Progenitor cell of endocrine pancreas (in vitro differentiated cells): ENCODE results near the gene GPR55. TPM values are rescaled to one million over a fixed set of nuclear protein-coding genes. Genes with fewer than 3 reads are reported as not detected.

Experiments used
- DNase-seq: peaks from one replicate; pipeline ENCODE4 v3.0.0; 2021; ENCODE audit warnings: low spot score; ENCODE audit not compliant: unreplicated experiment
- H3K27ac Mint-ChIP-seq: 2 replicates; pipeline ENCODE4 v1.8.0; 2021; ENCODE audit warnings: mild to moderate bottlenecking, moderate library complexity, mixed read lengths
- H3K27me3 Mint-ChIP-seq: 2 replicates; pipeline ENCODE4 v1.8.0; 2021; ENCODE audit warnings: mixed read lengths
- H3K36me3 Mint-ChIP-seq: 2 replicates; pipeline ENCODE4 v1.8.0; 2022; ENCODE audit warnings: mixed read lengths; ENCODE audit not compliant: insufficient read depth
- H3K4me1 Mint-ChIP-seq: 2 replicates; pipeline ENCODE4 v1.8.0; 2021; ENCODE audit warnings: low read depth, mixed read lengths
- H3K4me3 Mint-ChIP-seq: 2 replicates; pipeline ENCODE4 v1.8.0; 2021; ENCODE audit warnings: low read depth, mild to moderate bottlenecking, moderate library complexity, mixed read lengths
- H3K9me3 Mint-ChIP-seq: 2 replicates; pipeline ENCODE4 v1.8.0; 2021; ENCODE audit warnings: low read depth, mixed read lengths
- total RNA-seq: library from RNA; stranded (reverse); gene quantifications from 2 replicates; pipeline ENCODE4 v1.2.1, GENCODE V29; 2021
- TF ChIP-seq, protein P1 (sequence below): fragments of 200-600 bp; sonication (generic); IDR thresholded peaks from one replicate; pipeline ENCODE4 v1.5.0; 2021; ENCODE audit warnings: antibody characterized with exemption, mild to moderate bottlenecking; ENCODE audit not compliant: unreplicated experiment

GPR55 gene
- total RNA-seq, 1 donor from 2014 or later, result not detected

DNA sequence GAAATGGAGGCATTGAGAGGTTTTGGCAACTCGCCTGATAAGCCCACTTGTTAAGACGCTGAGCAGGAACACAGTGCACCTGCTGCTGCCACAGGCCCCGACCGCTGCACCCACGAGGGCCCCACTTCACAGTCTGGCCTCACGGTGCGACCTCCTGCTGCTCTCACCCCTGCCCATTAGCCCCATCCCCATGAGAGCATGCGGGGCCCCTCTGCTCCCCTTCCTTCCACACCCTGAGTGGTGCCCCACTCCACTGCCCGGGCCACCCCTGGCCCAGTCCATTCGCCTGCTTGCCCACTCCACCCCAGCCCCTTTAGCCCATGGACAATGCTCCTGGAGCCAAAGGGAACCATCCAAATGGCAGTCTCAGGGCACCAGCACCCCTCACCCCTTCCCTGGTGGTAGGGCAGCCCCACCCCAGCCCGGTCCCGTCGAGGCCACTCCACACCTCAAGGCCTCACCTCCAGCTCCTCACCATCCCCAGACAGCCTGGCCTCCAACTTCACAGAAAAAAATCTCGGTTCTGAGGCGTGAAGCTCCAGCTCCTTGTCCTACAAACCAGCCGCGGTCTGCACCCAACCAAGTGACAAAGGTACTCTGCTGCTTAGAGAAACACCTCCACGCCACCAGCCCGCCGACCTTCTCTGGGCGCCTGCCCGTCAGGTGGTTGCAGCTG is 6.7 kb upstream of the GPR55 start:
- Mint-ChIP-seq H3K27ac (no peak overlapping the region), H3K36me3 (no peaks in the 10 kb centered on the region), H3K9me3 (peaks cover 3% of the 10 kb centered on the region), H3K27me3 (peaks cover 5% of the 10 kb centered on the region), H3K4me1 (no peaks in the 10 kb centered on the region), H3K4me3 (no peak overlapping the region)
- no peak for DNase-seq
- TF ChIP-seq, protein P1, sequence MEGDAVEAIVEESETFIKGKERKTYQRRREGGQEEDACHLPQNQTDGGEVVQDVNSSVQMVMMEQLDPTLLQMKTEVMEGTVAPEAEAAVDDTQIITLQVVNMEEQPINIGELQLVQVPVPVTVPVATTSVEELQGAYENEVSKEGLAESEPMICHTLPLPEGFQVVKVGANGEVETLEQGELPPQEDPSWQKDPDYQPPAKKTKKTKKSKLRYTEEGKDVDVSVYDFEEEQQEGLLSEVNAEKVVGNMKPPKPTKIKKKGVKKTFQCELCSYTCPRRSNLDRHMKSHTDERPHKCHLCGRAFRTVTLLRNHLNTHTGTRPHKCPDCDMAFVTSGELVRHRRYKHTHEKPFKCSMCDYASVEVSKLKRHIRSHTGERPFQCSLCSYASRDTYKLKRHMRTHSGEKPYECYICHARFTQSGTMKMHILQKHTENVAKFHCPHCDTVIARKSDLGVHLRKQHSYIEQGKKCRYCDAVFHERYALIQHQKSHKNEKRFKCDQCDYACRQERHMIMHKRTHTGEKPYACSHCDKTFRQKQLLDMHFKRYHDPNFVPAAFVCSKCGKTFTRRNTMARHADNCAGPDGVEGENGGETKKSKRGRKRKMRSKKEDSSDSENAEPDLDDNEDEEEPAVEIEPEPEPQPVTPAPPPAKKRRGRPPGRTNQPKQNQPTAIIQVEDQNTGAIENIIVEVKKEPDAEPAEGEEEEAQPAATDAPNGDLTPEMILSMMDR, result no peak

GRCh38 chr2:230930928-230931555 is 6.0 kb upstream of the GPR55 start:
- TF ChIP-seq, protein P1, result no peak
- peak overlapping the region; percentile 3 for H3K27ac Mint-ChIP-seq
- no peak overlapping the region for H3K4me3 Mint-ChIP-seq
- H3K36me3 Mint-ChIP-seq, result no peaks in the 10 kb centered on the region
- H3K9me3 Mint-ChIP-seq, result peaks cover 3% of the 10 kb centered on the region
- H3K4me1 Mint-ChIP-seq, result no peaks in the 10 kb centered on the region
- no peak for DNase-seq
- H3K27me3 Mint-ChIP-seq, result peaks cover 5% of the 10 kb centered on the region

DNA sequence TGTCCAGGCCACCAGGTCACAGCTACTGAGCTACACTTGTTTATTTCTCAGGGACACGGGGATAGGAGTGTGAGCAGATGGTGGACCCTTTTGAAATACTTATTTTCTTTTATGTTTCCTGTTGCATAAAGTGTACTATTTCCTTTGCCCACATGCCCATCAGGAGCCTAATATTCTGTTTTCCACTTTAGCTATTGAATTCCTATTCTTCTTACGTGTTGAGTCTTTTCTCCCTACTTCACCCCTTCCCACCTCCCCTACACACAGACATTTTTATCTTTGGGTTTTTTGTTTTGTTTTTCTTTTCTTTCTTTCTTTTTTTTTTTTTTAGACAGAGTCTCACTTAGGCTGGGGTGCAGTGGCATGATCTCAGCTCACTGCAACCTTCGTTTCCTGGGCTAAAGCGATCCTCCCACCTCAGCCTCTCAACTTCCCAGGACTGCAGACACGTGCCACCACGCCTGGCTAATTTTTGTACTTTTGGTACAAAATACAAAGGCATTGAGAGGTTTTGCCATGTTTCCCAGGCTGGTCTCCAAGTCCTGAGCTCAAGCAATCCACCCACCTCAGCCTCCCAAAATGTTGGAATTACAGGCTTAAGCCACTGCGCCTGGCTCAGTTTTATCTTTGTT is 5.2 kb upstream of the GPR55 start:
- Mint-ChIP-seq H3K36me3 (no peaks in the 10 kb centered on the region), H3K9me3 (no peaks in the 10 kb centered on the region), H3K4me3 (no peak overlapping the region), H3K4me1 (no peaks in the 10 kb centered on the region), H3K27me3 (peaks cover 5% of the 10 kb centered on the region), H3K27ac (no peak overlapping the region)
- DNase-seq, result no peak
- TF ChIP-seq, protein P1, result no peak

- TF ChIP-seq, protein P1, result no peak
- Mint-ChIP-seq H3K27me3 (peaks cover 5% of the 10 kb centered on the region), H3K27ac (no peak overlapping the region), H3K9me3 (no peaks in the 10 kb centered on the region), H3K4me3 (no peak overlapping the region), H3K4me1 (no peaks in the 10 kb centered on the region), H3K36me3 (no peaks in the 10 kb centered on the region)
- DNase-seq, result no peak
Observed at GRCh38 chr2:230929381-230930148, 4.5 kb upstream of the GPR55 start.
